ENCODE measurements around the gene MXD1.

Gene MXD1

GRCh38 chr2:69954084-69954483, 39.2 kb downstream of the MXD1 start:
- DNase-seq = no peak

- DNase-seq = no peak
Observed at GRCh38 chr2:69955029-69955428, 40.1 kb downstream of the MXD1 start.

DNA sequence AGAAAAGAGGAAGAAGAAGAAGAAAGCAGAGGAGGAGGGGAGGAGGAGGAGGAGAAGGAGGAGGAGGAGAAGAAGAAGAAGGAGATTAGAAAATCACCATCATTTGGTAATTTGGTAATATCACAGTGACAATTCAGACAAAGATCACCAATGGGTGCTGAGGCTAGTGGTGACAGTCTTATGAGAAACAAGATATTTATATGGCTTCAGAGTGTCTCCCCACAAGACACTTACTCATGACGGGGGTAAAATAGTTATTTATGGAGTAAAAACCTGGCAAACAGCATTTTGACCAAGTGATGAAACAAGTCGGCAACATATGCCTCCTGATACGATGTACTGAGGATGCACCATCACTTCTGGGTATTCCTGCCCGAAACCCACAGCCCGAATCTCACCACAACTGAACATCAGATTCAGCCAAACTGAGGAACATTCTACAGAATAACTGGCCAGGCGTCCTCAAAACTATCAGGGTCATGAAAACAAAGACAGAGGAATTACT, 41.6 kb downstream of the MXD1 start:
- DNase-seq = no peak

- no peak for DNase-seq
Observed at GRCh38 chr2:69957965-69958364, 43.1 kb downstream of the MXD1 start.

GRCh38 chr2:69958480-69958879, 43.6 kb downstream of the MXD1 start:
- no peak for DNase-seq

DNA sequence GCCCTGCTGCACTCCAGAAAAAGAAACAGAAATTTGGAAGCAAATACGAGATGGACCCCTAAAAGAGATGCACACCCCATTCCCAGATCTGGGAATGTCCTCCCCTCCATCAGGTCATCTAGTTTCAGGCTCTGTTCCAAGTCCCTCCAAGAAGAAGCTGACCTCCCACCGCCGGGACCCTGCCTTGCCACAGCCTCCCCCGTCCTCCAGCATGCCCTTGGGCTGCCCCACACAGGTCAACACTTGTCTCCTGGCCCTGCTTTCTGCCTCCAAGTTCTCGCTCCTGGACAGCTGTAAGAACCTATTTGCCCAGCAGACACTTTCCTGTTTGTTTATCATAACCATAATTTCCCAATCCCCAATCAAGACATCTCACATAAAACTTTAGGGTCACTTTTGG, 44.5 kb downstream of the MXD1 start:
- no peak for DNase-seq

- no peak for DNase-seq
Observed at GRCh38 chr2:69960821-69961220, 45.9 kb downstream of the MXD1 start.

GRCh38 chr2:69961496-69961895, 46.6 kb downstream of the MXD1 start, which contains the start of gene ASPRV1:
Gene ASPRV1 (minus strand): TSS chr2:69961631. CDS start chr2:69961436, 195 bp downstream.
- DNase-seq = no peak

DNA sequence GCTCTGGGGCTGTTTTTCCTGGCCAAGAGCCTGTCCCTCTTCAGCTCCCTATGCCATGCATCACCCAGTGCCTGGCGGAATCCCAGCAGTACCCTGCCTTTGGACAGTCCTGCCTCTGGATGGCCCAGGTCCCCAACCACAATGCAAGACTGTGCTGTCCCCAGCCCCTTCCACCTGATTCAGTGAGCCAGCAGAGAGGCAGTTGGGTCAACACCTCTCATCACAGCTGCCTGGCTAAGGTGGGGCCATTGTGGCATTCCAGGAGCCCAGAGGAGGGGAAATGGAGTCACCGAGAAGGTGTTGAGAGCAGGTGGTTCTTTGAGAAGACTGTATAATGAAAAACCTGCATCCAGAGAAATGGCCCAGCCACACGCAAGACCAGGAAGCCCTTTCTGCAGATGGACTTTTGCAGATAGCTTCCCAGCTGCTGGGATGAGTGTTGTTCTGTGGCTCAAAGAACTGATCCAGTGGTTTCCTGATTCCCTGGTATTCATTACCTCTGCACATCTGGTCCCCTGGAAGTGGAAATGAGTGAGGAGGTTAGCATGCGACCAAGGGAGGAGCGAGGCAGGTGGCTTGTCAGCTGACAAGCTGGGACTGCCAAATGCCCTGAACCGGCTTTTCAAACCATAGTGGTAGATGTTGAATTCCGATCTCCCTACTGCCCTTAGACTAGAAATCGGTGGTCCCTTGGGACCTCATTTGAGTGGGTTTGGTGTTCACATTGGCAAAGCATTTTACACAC, 48.2 kb downstream of the MXD1 start:
- DNase-seq = no peak

- DNase-seq = no peak
Observed at GRCh38 chr2:69964353-69964841, 49.5 kb downstream of the MXD1 start.

DNA sequence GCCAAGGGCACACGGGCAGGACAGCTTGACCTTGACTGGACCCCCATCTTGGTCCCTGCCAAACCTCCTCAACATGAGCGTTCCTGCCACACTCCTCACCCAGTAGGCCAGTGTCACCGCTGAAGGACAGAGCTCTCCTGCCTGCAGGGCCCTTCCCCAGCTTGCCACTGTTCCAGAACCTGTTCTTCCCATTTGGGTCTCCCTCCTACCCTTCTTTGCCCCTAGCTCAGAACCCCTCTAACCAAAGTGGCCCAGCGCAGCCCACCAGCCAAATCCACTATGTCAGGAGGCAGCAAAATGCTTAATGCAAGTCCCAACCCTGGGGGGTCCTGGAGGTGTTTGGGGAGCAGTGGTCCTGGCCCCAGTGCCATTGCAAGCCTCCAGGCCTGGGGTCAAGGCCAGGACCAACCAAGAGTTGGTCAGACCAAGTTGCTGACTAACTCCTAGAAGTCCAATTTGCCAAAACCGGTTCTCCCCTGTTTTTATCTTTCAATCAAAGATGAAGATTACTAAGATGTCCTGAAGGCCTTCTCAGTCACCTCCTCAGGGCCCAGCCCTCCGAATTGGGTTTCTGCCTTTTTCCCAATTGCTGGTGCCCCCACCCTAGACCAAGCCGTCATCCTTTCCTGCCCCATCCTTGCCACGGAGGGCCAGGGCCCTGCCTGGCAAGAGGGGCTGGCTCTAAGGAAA, 51.0 kb downstream of the MXD1 start:
- no peak for DNase-seq

DNA sequence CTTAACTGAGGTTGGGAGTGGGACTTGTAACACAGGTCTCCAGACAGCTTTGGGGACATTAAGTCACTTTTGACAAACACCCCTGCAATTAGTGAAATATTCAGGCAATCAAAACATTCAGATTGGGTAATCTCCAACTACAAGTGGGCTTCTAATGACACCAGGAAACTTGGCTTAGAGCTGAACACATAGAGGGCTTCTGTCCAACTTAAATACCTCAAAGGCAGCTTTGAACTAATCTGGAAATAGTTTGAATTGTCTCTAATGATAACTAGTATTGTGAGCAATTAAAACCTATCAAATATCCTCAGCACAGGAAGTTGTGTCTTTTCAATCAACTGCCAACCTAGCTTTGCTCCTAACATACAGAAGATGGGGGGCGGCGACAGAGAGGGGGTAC, 51.6 kb downstream of the MXD1 start:
- DNase-seq = no peak

- no peak for DNase-seq
Observed at GRCh38 chr2:69968609-69969008, 53.7 kb downstream of the MXD1 start.

DNA sequence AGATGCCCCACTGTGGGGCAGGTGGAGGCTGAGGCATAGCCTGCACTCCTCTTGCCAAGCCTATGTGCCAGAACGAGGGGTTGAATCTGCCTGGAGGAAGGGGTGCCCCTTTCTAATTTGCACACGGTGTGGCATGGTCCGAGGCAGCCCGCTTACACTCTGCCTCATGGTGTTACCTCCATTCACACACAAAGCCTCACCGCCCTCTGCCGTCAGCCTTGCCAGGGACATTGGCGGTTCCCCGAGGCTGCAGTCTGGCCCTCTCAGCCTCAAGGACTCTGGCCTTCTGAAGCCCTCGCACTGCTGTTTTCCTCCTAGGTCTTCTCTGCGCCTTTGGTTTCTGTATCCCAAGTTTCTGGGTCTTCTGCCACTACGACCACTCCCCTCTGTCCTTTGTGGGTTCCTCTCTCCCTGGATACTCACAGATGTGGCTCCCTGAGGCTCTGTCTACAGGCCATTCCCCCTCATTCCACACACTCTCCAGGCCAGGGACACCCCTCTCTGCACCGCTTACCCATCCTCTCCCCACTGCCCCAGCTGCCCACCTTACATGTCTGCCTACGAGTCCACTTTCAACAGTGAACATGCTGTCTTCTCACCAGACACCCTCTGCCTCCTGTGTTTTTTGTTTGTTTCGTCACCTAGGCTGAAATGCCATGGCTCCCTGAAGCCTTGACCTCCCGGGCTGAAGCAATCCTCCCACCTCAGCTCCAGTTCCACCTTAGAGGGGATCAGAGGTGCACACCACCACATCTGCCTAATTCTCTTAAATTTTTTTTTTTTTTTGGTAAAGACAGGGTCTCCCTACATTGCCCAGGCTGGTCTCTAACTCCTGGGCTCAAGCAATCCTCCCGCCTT, 54.4 kb downstream of the MXD1 start:
- no peak for DNase-seq

DNA sequence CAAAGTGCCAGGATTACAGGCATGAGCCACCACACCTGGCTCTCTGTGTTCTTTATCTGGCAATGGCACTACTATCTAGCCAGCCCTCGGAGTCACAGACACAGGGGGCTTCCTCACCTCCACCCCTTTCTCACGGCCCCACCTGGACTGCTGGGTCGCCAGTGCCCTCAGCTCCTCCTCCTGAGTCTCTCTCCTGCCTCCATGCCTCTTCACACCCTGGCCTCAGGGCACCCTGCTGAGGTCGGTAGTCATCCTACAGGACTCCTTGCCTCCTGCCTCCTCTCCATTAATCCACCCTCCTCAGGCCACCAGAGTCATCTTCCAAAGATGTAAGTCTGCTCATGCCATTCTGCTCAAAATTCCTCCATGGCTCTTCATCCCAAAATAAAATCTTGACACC, 55.1 kb downstream of the MXD1 start:
- DNase-seq = no peak

- no peak for DNase-seq
Observed at GRCh38 chr2:69972822-69973221, 57.9 kb downstream of the MXD1 start.

DNA sequence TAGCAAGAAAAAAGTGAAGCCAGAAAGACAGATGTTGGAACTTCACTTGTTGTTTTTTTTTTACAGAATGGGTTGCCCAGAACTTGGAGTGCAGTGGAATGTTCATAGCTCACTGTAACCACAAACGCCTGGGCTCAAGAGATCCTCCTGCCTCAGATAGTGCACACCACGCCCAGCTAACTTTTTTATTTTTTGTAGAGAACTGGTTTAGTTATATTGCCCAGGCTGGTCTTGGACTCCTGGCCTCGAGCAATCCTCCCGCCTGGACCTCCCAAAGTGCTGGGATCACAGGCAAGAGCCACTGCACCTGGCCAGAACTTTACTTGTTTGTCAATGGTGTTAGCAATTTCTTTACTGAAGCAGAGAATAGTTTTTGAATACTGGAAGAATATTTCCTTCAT, 58.4 kb downstream of the MXD1 start:
- no peak for DNase-seq

GRCh38 chr2:69975136-69975852, 60.4 kb downstream of the MXD1 start:
- DNase-seq = no peak

DNA sequence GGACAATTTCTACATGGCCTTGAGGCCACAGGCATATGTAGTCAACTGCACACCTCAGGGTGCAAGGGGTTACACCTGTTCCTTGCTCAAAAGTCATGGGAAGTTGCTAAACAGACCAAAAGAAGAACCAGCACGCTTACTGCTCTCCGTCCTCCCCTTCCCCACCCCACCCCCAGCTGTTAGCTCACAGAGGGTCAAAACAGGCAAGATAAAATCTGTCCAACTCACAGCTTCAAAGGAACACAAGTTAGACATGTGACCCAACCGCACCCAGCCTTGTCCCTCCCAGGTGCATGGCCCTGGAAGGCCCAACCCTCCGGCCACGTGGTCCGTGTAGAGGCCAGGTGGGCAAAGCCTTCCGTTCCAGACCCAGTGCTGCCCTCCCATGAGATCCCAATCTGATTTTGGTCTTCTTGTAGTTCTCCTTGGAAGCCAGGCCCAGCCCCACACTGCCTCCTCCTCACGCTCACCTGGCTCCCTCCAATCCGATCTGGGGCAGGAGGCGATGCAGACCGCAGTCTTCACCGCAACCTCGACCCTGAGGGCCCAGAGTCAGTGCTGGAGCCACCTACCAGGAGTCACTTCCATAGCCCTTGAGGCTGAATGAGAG, 61.0 kb downstream of the MXD1 start:
- DNase-seq = no peak

DNA sequence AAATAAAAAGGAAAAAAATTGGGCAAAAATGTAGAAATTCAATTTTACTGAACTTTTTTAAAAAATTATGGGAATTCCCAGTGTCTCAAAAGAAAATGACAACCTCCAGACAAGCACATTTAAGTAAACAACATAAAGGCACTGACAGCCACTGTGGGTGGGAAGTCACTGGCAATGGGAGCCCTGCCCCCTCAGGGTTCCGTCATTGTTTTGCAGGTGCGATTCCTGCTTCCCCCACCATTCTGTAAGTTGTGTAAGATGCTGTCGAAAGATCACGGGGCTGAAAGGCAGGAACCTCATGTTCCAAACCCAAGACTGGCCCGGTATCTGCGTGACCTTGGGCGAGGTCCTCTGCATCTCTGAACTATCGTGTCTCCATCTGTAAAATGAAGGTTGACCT, 62.3 kb downstream of the MXD1 start:
- no peak for DNase-seq

GRCh38 chr2:69977906-69978482, 63.1 kb downstream of the MXD1 start:
- no peak for DNase-seq

Measured in stimulated activated CD4-positive, alpha-beta T cell treated with anti-CD3 and anti-CD28 coated beads, Interleukin-4, amount 100 ng/mL, for 24 hours (primary cell).